GM12801 (cell line): ENCODE data around the gene ZNF821.

Experiments
- CTCF ChIP-seq: IDR thresholded peaks from one replicate; pipeline ENCODE4 v1.5.1; 2011; ENCODE audit warnings: control low read depth; ENCODE audit not compliant: insufficient read length; ENCODE audit errors: extremely low read depth

The ZNF821 gene

GRCh38 chr16:71883849-71884638, at the start of gene ZNF821:
Gene ZNF821 (minus strand): TSS chr16:71884182. CDS start chr16:71879946, 4,236 bp downstream.
- TF ChIP-seq CTCF, result no peak

- TF ChIP-seq CTCF, result no peak
These were observed 49.0 kb upstream of the ZNF821 start for GRCh38 chr16:71933017-71933416.

GRCh38 chr16:71931599-71931998, 47.6 kb upstream of the ZNF821 start:
- TF ChIP-seq CTCF, result no peak

- TF ChIP-seq CTCF, result no peak
These were observed 47.0 kb upstream of the ZNF821 start for GRCh38 chr16:71931001-71931400.

- no peak for TF ChIP-seq CTCF
These were observed 46.1 kb upstream of the ZNF821 start for GRCh38 chr16:71930013-71930563.

GRCh38 chr16:71929048-71929447, 45.1 kb upstream of the ZNF821 start:
- TF ChIP-seq CTCF, result no peak

- TF ChIP-seq CTCF, result no peak
These were observed 43.8 kb upstream of the ZNF821 start for GRCh38 chr16:71927787-71928186.
